Suprapubic skin (tissue), 4 donors: ENCODE data around the gene ME2. TPM values are rescaled to one million over a fixed set of nuclear protein-coding genes. Genes with fewer than 3 reads are reported as not detected.

Experiments
- DNase-seq, 2 donors: peaks; one replicate each; pipeline ENCODE4 v3.0.0-alpha.2; 2019; ENCODE audit warnings: low spot score in 2 of 2
- H3K27ac ChIP-seq: fragments of 200-600 bp; sonication (generic); one replicate; pipeline ENCODE4 v1.5.1; 2019
- H3K27me3 ChIP-seq: fragments of 200-600 bp; sonication (generic); one replicate; pipeline ENCODE4 v1.5.1; 2019
- H3K36me3 ChIP-seq: fragments of 200-600 bp; sonication (generic); one replicate; pipeline ENCODE4 v1.5.1; 2019
- H3K4me1 ChIP-seq: fragments of 200-600 bp; sonication (generic); one replicate; pipeline ENCODE4 v1.5.1; 2019
- H3K4me3 ChIP-seq: fragments of 200-600 bp; sonication (generic); one replicate; pipeline ENCODE4 v1.5.1; 2019; ENCODE audit warnings: mild to moderate bottlenecking
- H3K9me3 ChIP-seq: fragments of 200-600 bp; sonication (generic); one replicate; pipeline ENCODE4 v1.5.1; 2019
- EP300 ChIP-seq: sonication (generic); formaldehyde crosslinking; IDR thresholded peaks from one replicate; pipeline ENCODE4 v1.6.1; 2017; ENCODE audit warnings: antibody characterized with exemption
- POLR2A ChIP-seq, 2 donors: fragments of 450-650 bp; IDR thresholded peaks; one replicate each; pipeline ENCODE4 v1.6.1; 2017; ENCODE audit warnings: antibody characterized with exemption in 2 of 2, mild to moderate bottlenecking in 2 of 2, moderate library complexity in 2 of 2
- POLR2AphosphoS5 ChIP-seq, 3 donors: sonication (generic); formaldehyde crosslinking; IDR thresholded peaks; one replicate each; pipeline ENCODE4 v1.6.1; 2017; ENCODE audit warnings: antibody characterized with exemption in 3 of 3
- WGBS: methylation state at CpG from one replicate; pipeline ENCODE4 v1.1.5; 2018; 5-methylcytosine and 5-hydroxymethylcytosine counted together
- total RNA-seq, 4 donors: library from RNA; depleted of rRNA; stranded (reverse); fragments of >200 nt; gene quantifications; one replicate each; pipeline ENCODE4 v1.1.0, GENCODE V29; 2016
- TF ChIP-seq, protein P1 (sequence below), 2 donors: fragments of 200-600 bp in 1 of 2; fragments of 450-650 bp in 1 of 2; sonication (generic) in 1 of 2; IDR thresholded peaks; one replicate each; pipeline ENCODE4 v1.5.1; 2016 to 2019; ENCODE audit warnings: antibody characterized with exemption in 2 of 2, mild to moderate bottlenecking in 1 of 2, moderate library complexity in 1 of 2

The ME2 gene
- total RNA-seq, 4 donors from 2014 or later, result 18.7 to 29.3 (median 25.4) TPM

DNA sequence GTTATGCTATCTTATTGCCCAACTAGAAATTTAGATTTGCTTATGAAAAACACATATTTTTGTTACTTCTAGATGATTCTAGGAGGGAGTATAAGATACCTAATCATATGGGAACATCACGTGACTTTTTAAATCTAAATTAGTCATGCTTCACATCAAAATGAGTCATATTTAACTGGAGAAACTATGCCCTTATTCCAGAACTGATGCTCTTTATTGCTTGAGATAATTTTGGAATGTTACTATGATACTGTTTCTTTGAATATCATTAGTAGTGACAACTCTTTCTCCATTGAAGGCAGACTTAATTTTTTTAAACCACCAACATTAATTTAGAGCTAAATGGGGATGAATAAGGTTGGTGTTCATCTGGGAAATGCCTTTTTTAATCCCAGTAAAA lies 69.0 kb downstream of the ME2 start:
- no peak for TF ChIP-seq POLR2AphosphoS5 (IDR thresholded peaks at IDR 0.05)
- no peak for TF ChIP-seq EP300
- no peak for TF ChIP-seq POLR2A (IDR thresholded peaks at IDR 0.05)
- TF ChIP-seq, protein P1, sequence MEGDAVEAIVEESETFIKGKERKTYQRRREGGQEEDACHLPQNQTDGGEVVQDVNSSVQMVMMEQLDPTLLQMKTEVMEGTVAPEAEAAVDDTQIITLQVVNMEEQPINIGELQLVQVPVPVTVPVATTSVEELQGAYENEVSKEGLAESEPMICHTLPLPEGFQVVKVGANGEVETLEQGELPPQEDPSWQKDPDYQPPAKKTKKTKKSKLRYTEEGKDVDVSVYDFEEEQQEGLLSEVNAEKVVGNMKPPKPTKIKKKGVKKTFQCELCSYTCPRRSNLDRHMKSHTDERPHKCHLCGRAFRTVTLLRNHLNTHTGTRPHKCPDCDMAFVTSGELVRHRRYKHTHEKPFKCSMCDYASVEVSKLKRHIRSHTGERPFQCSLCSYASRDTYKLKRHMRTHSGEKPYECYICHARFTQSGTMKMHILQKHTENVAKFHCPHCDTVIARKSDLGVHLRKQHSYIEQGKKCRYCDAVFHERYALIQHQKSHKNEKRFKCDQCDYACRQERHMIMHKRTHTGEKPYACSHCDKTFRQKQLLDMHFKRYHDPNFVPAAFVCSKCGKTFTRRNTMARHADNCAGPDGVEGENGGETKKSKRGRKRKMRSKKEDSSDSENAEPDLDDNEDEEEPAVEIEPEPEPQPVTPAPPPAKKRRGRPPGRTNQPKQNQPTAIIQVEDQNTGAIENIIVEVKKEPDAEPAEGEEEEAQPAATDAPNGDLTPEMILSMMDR (IDR thresholded peaks at IDR 0.05), result no peak
- Histone ChIP-seq H3K27ac (no peak overlapping the region), H3K36me3 (peaks cover 6% of the 10 kb centered on the region), H3K4me1 (no peaks in the 10 kb centered on the region), H3K27me3 (no peaks in the 10 kb centered on the region), H3K9me3 (no peaks in the 10 kb centered on the region), H3K4me3 (no peak overlapping the region)
- 46% methylated on average over 1 of the region's 1 CpG for WGBS
- DNase-seq, result no peak

DNA sequence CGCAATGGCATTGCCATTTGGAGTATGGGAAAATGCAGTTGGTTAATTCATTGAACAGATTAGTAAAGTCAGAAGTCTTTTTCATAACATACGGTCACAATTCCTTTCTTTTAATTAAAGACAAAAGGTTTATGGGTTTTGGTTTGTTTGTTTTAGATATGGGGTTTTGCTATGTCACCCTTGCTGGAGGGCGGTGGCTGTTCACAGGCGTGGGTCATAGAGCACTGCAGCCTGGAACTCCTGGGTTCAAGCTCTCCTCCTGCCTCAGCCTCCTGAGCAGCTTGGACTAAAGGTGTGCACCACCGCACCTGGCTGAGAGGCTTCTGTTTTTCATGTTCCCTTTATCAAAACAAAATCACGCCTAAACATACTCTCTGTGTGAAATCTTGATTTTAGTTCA lies 70.3 kb downstream of the ME2 start:
- no peak for DNase-seq
- 95% methylated on average over 6 of the region's 6 CpGs for WGBS
- TF ChIP-seq EP300 (no peak), POLR2A (IDR thresholded peaks at IDR 0.05) (no peak), POLR2AphosphoS5 (IDR thresholded peaks at IDR 0.05) (no peak)
- TF ChIP-seq, protein P1 (IDR thresholded peaks at IDR 0.05), result no peak
- Histone ChIP-seq H3K36me3 (peaks cover 6% of the 10 kb centered on the region), H3K27ac (no peak overlapping the region), H3K9me3 (no peaks in the 10 kb centered on the region), H3K4me1 (no peaks in the 10 kb centered on the region), H3K4me3 (no peak overlapping the region), H3K27me3 (no peaks in the 10 kb centered on the region)

DNA sequence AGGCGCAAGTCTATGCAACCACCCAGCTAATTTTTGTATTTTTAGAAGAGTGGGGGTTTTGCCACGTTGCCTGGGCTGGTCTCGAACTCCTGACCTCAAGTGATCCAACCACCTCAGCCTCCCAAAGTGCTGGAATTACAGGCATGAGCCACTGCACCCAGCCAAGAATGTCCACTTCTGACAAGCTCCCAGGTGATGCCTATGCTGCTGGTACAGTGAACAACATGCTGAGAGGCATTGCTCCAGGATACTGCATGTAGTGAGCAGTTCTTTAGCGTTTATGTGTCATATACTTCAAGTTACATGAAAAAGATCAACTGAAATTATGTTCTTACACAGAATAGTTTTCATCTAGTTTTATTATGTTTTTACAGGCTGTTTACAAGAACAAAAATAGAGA lies 71.7 kb downstream of the ME2 start:
- 74% methylated on average over 4 of the region's 4 CpGs for WGBS
- Histone ChIP-seq H3K4me1 (no peaks in the 10 kb centered on the region), H3K4me3 (no peak overlapping the region), H3K9me3 (no peaks in the 10 kb centered on the region), H3K27me3 (no peaks in the 10 kb centered on the region), H3K36me3 (peaks cover 6% of the 10 kb centered on the region), H3K27ac (no peak overlapping the region)
- no peak for DNase-seq
- TF ChIP-seq POLR2AphosphoS5 (IDR thresholded peaks at IDR 0.05), result no peak
- TF ChIP-seq POLR2A (IDR thresholded peaks at IDR 0.05), result no peak
- TF ChIP-seq EP300, result no peak
- TF ChIP-seq, protein P1 (IDR thresholded peaks at IDR 0.05), result no peak

DNA sequence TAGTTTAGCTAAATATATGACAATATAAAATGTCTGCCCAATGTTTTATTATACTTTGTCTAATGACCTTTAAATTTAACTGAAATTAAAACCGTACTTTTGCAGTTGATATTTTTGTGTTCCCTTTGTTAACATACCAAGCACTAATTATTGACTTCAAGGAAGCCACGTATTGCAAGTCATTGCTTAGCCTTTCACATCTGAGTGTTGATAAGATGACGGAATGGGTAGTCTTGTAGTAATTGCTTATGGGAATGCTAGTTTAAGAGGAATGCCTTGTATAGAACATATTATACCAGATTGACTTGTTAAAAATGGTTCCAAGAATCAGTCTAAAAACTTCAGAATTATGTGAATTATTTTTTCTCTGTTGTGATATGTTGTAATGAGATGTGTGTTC lies 74.9 kb downstream of the ME2 start:
- TF ChIP-seq POLR2AphosphoS5 (IDR thresholded peaks at IDR 0.05), result no peak
- no peak for TF ChIP-seq EP300
- no peak for TF ChIP-seq POLR2A (IDR thresholded peaks at IDR 0.05)
- TF ChIP-seq, protein P1 (IDR thresholded peaks at IDR 0.05), result no peak
- no peaks in the 10 kb centered on the region for H3K36me3 ChIP-seq
- WGBS, result 80% methylated on average over 3 of the region's 3 CpGs
- no peaks in the 10 kb centered on the region for H3K27me3 ChIP-seq
- H3K4me1 ChIP-seq, result no peaks in the 10 kb centered on the region
- no peak overlapping the region for H3K27ac ChIP-seq
- H3K4me3 ChIP-seq, result no peak overlapping the region
- H3K9me3 ChIP-seq, result no peaks in the 10 kb centered on the region
- DNase-seq, result no peak

DNA sequence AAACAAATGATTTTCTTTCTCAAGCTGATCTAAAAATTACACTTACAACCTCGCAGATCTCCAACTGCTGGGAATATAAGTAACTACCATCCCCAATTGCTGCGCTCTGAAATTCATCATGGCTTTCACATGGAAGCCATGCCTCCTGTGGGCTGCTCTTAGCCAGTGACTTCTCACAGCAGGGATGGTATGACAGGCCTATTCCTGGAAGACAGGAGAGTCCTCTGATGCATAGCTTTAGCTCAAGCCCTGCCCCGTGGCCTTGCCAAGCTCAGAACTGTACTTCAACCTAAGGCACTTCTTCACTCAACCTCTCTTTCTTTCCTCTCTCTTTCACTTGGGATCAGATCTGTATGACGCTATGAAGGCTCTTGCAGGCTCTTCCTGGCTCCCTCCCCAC lies 76.3 kb downstream of the ME2 start:
- DNase-seq, result no peak
- H3K36me3 ChIP-seq, result no peaks in the 10 kb centered on the region
- H3K4me1 ChIP-seq, result no peaks in the 10 kb centered on the region
- H3K27me3 ChIP-seq, result no peaks in the 10 kb centered on the region
- no peak for TF ChIP-seq EP300
- no peak for TF ChIP-seq POLR2A (IDR thresholded peaks at IDR 0.05)
- TF ChIP-seq, protein P1 (IDR thresholded peaks at IDR 0.05), result no peak
- no peak for TF ChIP-seq POLR2AphosphoS5 (IDR thresholded peaks at IDR 0.05)
- WGBS, result 92% methylated on average over 4 of the region's 4 CpGs
- no peaks in the 10 kb centered on the region for H3K9me3 ChIP-seq
- no peak overlapping the region for H3K27ac ChIP-seq
- no peak overlapping the region for H3K4me3 ChIP-seq
